ENCODE results near the gene WDR81. TPM values are rescaled to one million over a fixed set of nuclear protein-coding genes. Genes with fewer than 3 reads are reported as not detected.
A peak's percentile ranks its signal among the peaks of the same experiment; 100 is the strongest.
"Not testable (repeated sequence)": the region's sequence is repeated elsewhere in the genome, so short reads cannot be mapped to it uniquely, and the experiment has no call there.

Gene WDR81
- total RNA-seq, 1 donor from 2014 or later: 26.9 TPM

- DNase-seq: peak; percentile 68
Observed at GRCh38 chr17:1713878-1714426, 10.6 kb upstream of the WDR81 start.

GRCh38 chr17:1714427-1714979 lies 10.0 kb upstream of the WDR81 start:
- DNase-seq: peak; percentile 98

DNA sequence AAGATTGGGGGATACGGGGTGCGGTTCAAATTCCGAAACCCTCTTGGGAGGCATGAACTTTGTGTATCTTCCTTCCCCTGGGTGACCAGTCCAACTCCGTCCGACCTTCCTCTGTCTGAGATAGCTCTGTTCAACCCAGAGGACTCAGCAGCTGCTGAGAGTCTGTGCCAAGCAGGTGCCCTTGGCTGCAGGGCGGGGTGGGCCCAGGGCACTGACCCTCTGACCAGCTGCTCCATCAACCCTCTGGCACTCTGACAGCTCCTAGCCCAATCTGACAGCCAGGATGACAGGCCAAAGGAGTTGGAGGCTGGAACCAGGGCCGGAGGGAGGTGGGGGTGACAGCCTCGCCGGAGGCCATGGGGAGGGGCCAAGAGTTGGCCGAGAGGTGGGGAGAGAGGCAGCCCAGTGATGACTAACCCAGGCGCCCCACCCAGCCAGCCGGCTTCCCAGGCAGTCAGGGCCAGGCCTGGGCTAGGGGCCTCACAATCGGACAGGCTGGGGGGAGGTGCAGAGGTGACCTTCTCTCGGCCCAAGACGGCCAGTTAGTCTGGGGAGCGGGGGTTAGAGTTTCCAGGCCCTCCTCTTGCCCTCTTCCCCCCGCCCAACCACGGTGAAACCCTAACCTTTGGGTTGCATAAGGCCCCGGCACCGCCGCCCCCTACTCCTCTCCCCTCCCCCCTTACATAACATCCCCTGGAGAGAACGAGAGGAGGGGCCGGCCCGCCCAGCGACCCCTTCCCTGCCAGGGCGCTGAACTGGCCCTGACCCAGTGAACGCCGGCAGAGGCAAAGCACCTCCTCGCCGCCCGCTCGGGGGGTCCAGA lies 9.3 kb upstream of the WDR81 start:
- DNase-seq: peak; percentile 89

- DNase-seq: no peak
Observed at GRCh38 chr17:1715803-1716075, 8.8 kb upstream of the WDR81 start.

GRCh38 chr17:1716076-1716911 lies 8.2 kb upstream of the WDR81 start:
- DNase-seq: peak; percentile 100

GRCh38 chr17:1716912-1717695 lies 7.4 kb upstream of the WDR81 start:
- peak; percentile 99 for DNase-seq

DNA sequence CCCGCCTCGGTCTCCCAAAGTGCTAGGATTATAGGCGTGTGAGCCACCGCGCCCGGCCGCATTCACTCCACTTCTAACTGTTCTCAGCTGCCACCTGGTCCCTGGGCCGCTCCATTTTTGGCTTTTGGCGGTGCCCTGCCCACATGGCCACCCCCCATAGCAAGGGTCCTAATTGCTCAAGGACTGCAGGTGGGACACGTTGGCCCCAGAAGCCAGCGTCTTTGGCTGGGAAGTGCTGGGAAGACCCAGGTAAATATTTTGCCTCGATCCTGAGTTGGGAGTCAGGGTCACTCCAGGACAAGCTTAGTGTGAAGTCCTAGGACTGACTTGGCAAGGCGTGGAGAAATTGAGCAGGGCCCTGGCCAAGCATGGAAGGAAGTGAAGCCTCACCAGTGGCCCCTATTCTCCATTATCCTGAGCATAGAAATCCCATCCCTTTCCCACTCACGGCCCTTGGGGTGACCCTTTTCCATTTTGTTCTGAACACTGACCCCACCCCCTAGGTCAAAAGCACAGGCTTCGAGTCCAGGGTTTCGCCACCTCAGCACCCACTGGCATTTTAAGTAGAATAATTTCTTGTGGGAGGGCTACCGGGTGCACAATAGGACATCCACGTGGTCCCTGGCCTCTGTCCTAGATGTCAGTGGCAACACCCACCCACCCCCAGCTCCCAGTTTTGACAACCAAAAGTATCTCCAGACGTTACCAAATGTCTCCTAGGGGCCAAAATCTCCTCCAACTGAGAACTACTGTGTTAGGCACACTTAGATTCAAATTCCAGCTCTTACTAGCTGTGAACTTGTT lies 5.9 kb upstream of the WDR81 start:
- no peak for DNase-seq

DNA sequence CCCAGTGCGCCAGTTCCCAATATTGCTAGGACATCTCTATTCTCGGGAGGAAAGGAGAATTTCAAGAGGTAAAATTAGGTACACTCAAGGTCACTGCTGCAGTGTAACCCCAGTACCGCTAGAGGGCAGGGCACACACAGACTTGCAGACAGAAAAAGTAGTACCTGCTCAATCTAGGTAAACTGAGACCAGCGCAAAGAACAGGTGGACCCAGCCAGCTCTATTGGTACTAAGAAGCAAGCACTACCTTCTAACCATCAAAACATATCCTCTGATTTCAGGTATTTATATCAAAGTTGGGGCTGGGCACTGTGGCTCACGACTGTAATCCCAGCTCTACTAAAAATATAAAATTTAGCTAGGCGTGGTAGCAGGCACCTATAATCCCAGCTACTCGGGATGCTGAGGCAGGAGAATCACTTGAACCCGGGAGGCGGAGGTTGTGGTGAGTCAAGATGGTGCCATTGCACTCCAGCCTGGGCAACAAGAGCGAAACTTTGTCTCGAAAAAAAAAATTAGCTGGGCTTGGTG lies 3.6 kb upstream of the WDR81 start:
- DNase-seq: peak; percentile 77

- not testable (repeated sequence) for DNase-seq
Observed at GRCh38 chr17:1722022-1722421, 2.5 kb upstream of the WDR81 start.

GRCh38 chr17:1724869-1725641 lies 551 bp downstream of the WDR81 start:
- peak; percentile 30 for DNase-seq

DNA sequence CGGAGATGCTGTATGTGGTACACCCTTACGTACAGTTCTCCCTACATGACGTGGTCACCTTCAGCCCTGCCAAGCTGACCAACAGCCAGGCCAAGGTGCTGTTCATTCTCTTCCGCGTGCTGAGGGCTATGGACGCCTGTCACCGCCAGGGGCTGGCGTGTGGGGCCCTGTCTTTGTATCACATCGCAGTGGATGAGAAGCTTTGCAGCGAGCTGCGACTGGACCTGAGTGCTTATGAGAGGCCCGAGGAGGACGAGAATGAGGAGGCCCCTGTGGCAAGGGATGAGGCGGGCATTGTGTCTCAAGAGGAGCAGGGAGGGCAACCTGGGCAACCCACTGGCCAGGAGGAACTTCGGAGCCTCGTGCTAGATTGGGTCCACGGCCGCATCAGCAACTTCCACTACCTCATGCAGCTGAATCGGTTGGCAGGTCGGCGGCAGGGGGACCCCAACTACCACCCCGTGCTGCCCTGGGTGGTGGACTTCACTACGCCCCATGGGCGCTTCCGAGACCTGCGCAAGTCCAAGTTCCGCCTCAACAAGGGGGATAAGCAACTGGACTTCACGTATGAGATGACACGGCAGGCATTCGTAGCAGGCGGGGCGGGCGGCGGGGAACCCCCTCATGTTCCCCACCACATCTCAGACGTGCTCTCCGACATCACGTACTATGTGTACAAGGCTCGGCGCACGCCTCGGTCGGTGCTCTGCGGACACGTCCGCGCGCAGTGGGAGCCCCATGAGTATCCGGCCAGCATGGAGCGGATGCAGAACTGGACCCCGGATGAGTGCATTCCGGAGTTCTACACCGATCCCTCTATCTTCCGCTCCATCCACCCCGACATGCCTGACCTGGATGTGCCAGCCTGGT lies 1.4 kb downstream of the WDR81 start:
- DNase-seq: no peak

- no peak for DNase-seq
Observed at GRCh38 chr17:1726626-1727257, 2.2 kb downstream of the WDR81 start.

- DNase-seq: no peak
Observed at GRCh38 chr17:1727258-1727789, 2.8 kb downstream of the WDR81 start.

DNA sequence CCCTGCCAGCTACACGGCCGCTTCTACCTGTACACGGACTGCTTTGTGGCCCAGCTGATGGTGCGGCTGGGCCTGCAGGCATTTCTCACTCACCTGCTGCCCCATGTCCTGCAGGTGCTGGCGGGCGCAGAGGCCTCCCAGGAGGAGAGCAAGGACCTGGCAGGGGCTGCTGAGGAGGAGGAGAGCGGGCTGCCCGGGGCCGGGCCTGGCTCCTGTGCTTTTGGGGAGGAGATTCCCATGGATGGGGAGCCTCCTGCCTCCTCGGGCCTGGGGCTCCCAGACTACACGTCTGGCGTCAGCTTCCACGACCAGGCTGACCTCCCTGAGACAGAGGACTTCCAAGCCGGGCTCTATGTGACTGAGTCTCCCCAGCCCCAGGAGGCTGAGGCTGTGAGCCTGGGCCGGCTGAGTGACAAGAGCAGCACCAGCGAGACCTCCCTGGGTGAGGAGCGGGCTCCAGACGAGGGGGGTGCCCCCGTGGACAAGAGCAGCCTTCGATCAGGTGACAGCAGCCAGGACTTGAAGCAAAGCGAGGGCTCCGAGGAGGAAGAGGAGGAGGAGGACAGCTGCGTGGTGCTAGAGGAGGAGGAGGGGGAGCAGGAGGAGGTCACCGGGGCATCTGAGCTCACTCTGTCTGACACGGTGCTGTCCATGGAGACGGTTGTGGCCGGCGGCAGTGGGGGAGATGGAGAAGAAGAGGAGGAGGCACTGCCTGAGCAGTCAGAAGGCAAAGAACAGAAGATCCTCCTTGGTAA lies 3.5 kb downstream of the WDR81 start:
- DNase-seq: no peak

DNA sequence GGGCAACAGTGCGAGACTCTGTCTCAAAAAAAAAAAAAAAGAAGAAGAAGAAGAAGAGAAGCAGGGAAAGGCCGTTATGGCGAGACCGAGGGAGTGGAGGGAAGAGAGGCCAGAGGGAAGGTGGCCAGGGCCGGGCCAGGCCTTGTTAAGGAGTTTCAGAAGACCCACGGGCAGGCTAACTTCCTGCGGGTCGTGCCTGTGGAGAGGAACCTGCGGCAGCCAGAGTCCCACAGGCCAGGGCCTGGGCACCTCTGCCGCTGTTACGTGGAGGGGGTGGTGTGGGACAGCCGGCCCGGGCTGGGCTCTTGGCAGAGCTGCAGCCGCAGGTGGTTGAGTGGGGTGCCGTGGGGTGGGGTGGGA lies 5.4 kb downstream of the WDR81 start:
- DNase-seq: no peak

GRCh38 chr17:1730326-1731193 lies 6.1 kb downstream of the WDR81 start:
- peak; percentile 50 for DNase-seq

DNA sequence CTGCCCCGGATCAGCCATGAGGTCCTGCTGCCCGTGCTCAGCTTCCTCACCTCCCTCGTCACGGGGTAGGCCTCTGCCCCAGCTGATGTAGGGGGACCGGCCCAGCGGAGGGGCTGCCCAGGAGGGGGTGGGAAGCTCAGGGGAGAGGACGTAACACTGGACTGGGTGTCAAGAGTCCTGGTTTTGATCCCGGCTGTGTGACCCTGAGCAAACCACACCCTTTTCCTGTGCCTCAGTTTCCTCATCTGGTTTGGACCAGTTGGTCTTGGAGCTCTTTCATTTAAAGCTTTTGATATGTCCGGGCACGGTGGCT lies 6.6 kb downstream of the WDR81 start:
- DNase-seq: no peak
